ENCODE measurements around the gene SSC4D.

GRCh38 chr7:76430211-76430610 is 20.7 kb upstream of the SSC4D start:
- TF ChIP-seq POLR2A (IDR thresholded peaks at IDR 0.05; ENCODE audit: low read depth) = no peak
- no peak for TF ChIP-seq CTCF (IDR thresholded peaks at IDR 0.05)
- TF ChIP-seq POLR2AphosphoS5 (IDR thresholded peaks at IDR 0.05) = no peak
- TF ChIP-seq EP300 (IDR thresholded peaks at IDR 0.05) = no peak
